GM19438 (cell line): ENCODE results near the gene B4GALT5.

ENCODE experiments used
- ATAC-seq: cut with Tn5 transposase; IDR thresholded peaks from one replicate; pipeline ENCODE4 v1.9.1; 2021; ENCODE audit warnings: low read depth; ENCODE audit not compliant: unreplicated experiment

The B4GALT5 gene

DNA sequence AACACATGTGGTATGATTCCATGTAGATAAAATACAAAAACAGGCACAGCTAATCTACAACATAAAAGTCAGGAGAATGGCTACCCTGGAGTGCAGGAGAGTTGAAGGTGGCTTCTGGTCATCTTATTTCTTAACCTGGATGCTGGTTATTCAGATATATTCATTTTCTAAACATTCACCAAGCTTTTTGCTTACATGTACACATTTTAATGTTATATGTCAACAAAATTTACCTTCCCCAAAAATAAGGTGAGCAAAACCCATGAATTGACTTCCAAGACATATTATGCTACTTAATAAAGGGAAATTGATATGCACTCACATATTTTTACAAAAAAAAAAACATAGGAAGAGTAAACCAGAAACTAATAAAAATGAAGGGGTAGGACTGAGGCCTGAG, 50.6 kb downstream of the B4GALT5 start:
- ATAC-seq: no peak

DNA sequence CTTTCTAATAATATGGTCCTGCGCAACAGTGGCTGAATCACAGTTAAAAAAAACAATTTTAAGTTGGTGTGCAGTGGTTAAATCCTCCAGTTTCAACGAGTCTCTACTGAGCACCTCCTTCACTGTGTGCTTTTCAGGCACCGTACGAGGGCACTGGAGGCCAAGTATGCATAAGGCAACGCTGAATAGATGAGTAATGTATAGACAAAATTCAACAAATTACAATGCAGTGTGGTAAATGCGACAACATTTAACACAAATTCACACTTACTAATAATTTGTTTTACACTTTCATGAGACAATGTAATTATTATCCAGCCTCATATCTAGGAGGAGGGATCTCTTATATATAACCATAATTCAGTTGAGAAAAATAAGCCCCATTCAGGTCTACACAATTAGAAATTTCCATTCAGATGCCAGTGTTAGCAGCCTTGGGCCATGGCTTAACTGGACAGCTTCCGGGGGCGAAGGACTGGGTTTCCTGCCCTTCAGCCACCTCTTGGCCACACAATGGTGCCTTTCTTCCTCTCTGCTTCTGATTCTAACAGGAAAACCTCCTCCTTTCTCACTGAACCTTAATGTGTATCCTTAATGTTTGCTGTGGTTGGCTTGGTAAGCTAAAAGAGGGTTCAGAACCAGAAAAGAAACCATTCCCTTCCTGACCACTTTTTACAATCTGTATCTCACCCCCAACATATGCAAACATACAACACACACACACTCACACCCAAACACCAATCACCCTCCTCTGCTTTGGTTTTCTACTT, 51.9 kb downstream of the B4GALT5 start:
- no peak for ATAC-seq

DNA sequence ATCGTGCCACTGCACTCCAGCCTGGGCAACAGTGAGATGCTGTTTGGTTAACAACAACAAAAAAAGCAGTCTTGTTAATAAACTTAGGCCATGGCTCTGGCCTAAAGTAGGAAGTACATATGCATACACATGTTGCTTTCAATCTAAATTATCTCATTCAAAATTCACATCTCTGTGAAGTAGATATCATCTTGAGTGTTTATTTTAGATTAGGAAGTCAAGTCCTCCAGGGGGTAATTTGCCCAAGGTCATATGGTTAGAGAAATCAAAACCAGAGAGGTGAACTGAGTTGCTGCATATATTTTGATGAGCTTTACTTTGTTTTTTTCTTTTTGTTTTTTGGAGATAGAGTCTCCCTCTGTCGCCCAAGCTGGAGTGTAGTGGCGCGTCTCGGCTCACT, 52.8 kb downstream of the B4GALT5 start:
- ATAC-seq: no peak

DNA sequence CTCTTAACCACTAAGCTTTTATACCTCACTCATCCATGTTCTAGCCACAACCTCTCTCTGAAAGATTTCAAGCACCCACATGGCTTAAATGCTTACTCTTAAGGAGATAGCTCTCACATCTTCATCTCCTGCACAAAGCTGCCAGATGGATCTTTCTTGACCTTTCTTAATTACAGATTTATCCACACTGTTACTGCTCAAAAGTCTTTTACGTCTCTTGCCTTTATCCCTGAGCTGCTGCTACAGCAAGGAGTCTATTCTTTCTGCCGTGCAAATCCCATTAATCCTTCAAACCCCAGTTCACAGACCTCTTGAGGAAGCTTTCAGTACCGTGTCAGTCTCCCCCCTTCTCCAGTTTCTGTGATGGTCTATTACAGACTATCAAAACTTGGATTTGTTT, 54.6 kb downstream of the B4GALT5 start:
- no peak for ATAC-seq

DNA sequence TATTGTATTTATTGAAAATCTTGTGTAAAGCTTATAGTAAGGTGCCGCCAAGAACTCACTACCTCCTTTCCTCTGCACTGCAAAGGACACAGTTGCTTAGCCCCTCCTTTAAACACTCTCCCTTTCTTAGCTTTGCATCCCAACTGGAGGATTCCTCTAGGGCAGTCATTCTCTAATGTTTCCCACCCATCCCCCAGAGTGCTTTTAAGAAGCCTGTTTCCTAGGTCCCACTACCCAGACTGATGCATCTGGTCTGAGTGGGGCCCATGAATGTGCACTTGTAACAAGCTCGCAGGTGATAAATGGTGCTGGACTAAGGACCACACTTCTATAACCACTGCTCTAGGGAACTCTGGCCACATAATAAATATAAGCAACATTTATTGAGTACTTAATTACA, 55.2 kb downstream of the B4GALT5 start:
- ATAC-seq: no peak

DNA sequence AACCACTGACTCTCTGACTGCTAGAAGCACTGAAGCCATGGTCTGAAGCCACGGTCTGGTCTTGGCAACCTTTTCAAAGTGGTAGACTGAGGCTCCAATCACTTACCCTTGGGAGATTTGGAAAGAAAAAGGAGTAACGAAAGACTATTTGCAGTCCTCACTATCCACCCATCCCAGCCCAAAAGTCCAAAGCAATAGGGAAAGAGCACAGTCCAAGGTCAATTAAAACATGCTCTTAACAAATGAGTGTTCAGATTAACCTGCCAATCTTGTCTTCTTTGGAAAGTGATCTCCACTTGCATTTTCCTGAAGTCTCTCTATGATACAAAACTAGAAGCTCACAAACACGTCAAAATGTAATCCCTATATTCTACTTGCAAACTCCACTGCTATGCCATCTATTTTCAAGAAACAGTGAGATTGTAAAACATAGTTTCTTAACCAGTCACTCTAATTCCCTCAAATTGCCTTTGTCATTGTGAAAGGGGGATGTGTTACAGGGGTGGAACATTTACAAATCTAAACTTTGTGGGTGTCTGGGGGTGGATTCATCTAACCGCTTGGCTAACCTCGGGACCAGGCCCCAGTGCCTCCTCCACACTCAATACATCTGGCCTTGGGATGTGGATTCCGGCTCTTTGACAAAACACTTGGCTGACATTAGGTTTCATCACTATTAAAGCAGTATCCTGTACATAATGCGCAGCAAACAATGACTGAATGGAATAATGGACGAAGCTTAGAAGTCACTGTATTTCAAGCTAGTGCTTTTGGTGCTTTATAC, 56.4 kb downstream of the B4GALT5 start:
- ATAC-seq: no peak

DNA sequence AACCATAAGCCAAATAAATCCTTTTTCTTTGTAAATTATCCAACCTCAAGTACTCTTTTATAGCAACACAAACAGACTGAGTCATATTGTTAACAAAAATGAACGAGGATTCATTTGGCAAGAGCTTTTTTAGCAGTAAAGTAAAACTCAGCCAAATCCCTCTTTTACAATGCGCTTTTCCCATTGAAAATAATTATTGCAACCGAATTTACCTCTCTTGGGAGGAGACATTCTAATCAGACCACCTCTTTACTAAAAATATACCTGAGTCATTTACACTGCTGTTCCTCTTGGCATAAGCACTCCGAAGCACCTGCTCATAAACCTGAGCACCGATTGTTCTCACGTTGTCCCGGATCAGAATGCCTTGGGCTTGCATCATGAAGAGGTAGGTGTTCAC, 57.4 kb downstream of the B4GALT5 start:
- ATAC-seq: no peak

DNA sequence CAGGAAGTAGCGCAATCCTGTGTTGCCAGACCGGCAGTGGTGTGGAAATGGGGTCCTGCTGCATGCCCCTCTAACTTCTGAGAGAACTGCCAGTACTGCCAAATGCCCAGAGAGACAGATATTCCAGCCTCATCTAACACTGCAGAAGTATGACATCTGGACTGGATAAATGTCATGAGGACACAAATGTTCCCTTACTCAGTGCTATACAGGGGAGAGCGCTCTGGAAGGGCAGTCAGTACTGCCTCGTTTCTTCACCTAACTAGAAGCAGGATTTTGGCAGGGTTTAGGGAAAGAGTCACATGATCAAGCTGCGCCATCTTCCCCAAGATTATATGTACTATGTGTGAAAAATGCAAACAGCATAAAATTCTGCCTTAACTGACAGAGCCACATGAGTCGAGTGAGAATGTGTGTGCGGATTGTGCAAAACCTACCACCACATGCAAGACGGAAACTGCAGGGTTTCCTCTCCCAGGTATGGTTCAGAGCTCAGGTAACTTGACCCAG, 59.7 kb downstream of the B4GALT5 start:
- ATAC-seq: no peak

DNA sequence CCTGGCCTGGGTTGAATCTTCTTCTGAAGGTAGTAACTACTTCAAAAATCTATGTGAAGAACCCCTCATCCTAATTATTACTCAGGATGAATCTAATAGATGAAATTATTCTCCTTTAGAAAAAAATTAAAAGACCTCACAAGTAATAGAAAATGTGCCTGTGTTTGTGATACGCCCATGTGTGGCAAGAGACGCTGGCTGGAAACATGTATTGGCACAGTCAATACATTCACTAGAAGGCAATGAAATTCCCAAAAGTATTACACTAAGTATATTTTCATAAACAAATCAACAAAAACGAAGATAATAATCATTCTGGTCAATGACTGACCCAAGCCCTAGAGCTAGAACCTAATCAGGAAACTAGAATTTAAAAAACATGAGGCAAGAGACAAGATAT, 64.0 kb downstream of the B4GALT5 start:
- no peak for ATAC-seq

DNA sequence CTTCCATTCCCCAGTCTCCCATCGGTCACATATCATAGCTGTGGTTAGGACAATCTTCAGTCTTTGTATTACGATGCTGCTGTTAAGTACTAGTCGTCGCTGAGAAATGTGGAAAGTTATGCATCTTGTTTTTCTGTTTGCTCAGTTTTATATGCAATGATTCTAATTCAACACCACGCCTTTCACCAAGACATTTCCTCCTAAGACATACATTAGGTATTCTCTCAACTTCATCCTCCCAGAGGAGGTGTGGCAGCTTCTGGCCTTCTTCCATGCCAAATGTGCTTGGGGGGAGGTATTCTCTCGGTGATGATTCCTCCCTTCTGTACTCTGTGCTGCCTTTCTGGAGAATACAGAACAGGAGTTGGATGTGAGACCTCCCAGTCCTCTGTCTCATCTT, 66.1 kb downstream of the B4GALT5 start:
- ATAC-seq: no peak

DNA sequence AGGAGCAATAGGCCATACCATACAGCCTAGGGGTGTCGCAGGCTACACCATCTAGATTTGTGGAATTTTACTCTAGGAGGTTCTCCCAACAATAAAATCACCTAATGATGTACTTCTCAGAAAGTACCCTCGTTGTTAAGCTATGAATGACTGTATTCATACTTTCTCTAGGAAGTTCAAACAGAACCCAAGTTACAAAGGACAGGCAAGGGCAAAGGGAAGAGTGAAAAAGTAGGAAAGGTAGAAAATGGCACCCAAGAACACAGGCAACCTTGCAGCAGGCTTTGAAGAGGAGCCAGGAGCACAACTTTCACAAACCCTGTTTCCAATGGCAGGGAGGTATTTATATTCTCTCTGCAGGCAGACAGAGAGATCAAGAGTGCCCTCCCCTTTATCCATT, 67.2 kb downstream of the B4GALT5 start:
- no peak for ATAC-seq

DNA sequence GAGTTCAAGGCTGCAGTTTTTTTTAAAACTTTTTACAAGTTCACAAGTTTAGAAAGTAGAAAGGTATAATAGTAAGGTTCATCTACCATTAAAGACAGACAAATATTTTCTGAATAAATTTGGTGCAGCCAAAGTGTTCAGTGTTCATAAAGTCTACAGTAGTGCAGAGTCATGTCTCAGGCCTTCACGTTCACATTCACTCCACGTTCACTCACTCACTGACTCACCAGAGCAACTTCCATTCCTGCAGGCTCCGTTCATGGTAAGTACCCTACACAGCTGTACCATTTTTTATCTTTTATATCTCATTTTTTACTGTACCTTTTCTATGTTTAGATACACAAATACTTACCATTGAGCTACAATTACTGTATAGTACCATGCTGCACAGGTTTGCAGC, 67.6 kb downstream of the B4GALT5 start:
- ATAC-seq: no peak

DNA sequence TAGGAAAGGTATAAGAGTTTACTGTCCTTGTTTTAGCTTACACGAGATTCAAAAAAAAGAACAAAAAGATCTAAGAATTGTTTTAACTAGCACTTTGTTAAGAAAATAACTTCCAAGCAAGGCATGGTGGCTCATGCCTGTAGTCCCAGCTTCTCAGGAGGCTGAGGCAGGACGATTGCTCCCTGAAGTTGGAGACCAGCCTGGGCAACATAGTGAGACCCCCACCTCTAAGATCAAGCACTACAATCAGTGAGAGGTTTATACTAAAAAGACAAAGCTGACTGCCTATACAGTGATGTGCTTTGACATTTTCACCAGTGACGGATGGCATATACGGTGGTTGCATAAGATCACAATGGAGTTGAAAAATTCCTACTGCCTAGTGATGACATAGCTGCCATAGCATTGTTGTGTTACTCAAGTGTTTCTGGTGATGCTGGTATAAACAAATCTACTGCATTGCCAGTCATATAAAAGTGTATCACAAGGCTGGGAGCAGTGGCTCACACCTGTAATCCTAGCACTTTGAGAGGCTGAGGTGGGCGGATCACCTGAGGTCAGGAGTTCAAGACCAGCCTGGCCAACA, 68.6 kb downstream of the B4GALT5 start:
- ATAC-seq: no peak

DNA sequence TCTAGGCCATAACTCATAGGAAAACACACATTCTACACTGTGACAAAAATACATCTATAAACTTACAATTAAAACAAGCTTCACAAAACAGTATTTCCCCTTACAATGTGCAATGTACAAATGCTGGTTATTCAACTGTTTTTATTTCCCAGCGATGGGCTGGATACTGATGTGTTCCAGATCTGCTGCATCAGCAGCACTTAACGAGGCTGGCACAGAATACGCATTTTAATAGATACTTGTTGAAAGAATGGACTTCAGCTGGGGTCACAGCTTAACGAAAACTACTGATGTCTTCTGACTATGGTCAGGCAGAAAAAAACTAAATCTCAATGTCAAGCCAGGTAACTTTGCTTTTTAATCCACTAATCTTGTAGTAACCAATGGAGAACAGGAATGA, 70.9 kb downstream of the B4GALT5 start:
- no peak for ATAC-seq

DNA sequence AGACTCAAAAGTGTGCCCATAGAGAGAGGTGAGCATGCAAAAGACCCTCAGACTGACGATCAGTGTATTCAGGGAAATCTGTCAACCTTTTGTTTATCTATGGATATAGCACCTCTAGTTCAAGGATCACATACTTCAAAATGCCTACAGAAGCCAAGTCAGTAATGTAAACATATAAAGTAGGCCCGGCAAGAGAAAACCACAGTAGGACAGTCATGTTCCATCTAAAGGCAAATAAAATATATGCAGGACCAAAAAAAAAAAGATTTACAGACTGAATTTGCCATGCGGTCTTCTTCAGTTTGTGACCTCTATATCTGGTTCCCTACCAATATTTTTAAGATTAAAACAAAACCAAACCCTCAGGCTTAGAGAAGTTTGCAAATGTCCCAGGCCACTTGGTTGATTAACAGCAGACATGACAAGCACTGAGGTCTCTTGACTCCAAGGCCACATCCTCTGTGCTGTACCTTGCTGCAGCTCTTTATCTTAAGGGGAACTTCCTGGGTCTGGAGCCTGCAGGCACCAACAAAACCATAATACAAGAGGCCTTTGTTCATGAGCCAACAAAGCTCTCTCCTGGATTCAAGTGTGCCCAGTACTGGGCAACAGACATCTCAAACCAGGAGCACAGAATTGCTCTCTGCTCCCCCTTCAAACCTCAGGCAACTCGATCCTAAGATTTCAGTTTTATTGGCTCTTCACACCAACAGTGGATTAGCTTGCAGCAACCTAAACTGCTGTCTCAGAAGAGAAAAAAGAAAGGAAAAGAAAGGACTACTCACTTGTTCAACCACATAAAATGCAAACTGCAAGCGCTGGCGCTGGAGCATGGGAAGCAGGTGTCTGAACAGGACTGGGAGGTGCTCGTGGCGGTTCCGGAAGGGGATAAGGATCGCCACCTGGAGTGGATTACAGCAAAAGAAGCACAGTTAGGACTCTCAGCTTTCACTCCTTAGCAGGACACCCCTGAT, 71.7 kb downstream of the B4GALT5 start:
- no peak for ATAC-seq

DNA sequence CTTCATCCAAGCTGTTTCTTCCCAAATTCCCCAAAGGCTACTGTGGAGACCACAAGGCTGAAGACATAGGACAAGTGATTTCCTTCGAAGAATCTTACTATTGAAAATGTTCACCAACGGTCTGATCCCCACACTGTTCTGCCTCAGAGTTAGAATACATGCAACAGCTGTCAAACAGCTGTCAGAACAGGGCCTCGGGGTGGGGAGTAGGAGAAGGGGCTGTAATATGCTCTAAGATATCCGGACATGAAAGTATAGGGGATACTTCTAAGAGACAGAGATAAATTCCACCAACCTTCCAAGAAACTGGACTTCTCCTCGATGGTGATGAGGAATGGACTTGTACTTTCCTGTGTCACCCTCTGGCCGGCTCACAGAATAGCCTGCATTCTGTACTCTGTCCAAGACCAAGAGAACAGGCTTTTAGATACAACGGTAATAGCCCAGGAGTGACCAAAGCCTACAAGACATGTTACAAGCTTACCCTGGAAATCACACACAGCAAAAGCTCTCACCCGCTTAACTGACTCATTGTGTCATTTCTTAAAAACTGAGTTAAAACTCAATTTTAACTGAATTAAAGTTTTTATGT, 76.5 kb downstream of the B4GALT5 start:
- no peak for ATAC-seq

DNA sequence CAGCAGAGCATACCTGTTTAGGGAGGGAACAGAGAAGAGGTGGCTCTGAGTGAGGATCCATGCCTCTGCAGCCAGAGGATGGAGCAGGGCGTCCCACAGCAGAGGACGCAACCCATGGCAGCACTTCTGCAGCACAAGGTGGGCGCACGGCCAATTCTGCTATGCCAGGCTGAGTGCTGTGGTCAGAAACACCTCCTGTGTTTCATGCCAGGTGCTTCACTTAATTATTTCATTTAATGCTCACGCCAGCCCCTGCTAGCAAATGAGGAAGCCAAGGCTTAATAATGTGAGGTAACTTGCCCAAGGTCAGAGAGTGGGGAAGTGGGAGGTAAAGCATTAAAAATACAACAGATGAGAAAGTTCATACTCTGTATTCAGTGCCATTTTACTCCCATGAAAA, 77.2 kb downstream of the B4GALT5 start:
- no peak for ATAC-seq

DNA sequence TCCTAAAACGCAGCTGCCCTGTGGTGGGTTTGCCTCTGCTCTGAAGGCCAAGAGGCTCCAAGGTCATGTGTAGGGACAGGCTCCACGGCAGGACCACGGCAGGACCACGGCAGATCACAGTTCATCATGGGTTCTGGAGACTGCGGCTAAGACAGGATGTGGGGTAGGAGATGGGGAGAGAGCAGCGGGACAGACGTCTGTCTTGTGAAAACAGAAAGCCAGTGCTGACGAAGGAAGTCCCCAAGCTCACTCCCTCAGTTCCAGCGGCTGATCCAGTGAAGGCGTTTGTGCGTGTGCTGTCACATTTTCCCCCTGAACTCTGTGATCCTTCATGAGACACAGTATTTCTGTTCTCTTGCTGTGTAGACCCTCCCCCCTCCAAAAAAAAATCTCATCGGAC, 77.8 kb downstream of the B4GALT5 start:
- ATAC-seq: no peak

DNA sequence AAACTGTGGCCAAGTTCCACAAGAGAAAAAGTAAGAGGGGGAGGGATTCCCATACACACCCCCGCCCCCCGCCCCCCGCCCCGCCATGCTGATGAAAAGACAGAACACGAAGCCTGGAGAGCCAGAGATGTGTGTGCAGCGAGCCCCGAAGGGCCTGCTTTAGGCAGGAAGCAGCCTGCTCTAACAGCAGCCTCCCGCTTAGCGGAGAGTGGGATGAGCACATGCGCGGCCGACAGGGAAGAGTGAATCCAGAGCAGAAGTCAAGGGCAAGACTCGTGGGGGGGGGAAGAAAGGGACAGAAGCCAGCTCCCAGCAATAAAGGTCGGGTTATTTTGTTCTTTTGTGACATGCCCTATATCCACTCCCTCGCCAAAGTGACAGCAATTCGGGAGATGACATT, 78.5 kb downstream of the B4GALT5 start:
- no peak for ATAC-seq

DNA sequence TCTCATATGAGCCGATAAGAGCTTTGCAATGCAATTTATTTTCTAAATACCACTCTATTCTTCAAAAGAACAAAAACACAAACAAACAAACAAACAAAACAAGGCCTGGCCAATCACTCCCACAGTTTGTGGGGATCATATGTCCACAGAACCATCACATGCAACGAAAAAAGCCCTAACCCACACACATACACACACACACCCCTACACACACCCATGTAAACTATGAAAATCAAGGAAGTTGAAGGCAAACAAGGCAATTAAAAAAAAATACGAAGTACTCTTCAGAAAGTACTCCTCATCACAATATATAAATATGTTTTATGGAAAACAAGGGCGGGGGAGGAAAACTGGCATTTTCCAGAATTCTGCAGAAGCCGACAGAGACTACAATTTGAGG, 79.6 kb downstream of the B4GALT5 start:
- no peak for ATAC-seq
